Duodenal mucosa (tissue), 2 donors: ENCODE measurements around the gene TSPAN9.

Source experiments
- H3K27ac ChIP-seq: one replicate; pipeline ENCODE4 v1.7.0; 2013; ENCODE audit warnings: low read depth, low read length
- H3K27me3 ChIP-seq, 2 donors: one replicate each; pipeline ENCODE4 v1.7.0; 2013; ENCODE audit warnings: low read length in 2 of 2, control low read depth in 1 of 2; ENCODE audit not compliant: insufficient read depth in 2 of 2, control insufficient read depth in 1 of 2
- H3K36me3 ChIP-seq, 2 donors: one replicate each; pipeline ENCODE4 v1.7.0; 2013; ENCODE audit warnings: low read length in 2 of 2, control low read depth in 1 of 2; ENCODE audit not compliant: insufficient read depth in 2 of 2, control insufficient read depth in 1 of 2
- H3K4me1 ChIP-seq, 2 donors: one replicate each; pipeline ENCODE4 v1.7.0; 2013; ENCODE audit warnings: low read length in 2 of 2, control low read depth in 1 of 2; ENCODE audit not compliant: insufficient read depth in 2 of 2, control insufficient read depth in 1 of 2
- H3K4me3 ChIP-seq, 2 donors: one replicate each; pipeline ENCODE4 v1.7.0; 2013; ENCODE audit warnings: low read length in 2 of 2, low read depth in 1 of 2
- H3K9ac ChIP-seq, 2 donors: one replicate each; pipeline ENCODE4 v1.7.0; 2013; ENCODE audit warnings: low read length in 2 of 2, low read depth in 1 of 2
- H3K9me3 ChIP-seq, 2 donors: one replicate each; pipeline ENCODE4 v1.7.0; 2013; ENCODE audit warnings: low read length in 2 of 2, control low read depth in 1 of 2; ENCODE audit not compliant: control insufficient read depth in 1 of 2

TSPAN9 gene

GRCh38 chr12:3086729-3087323 is 9.6 kb downstream of the TSPAN9 start:
- Histone ChIP-seq H3K4me1 (peaks cover 22 to 30% of the 10 kb centered on the region in 2 donors), H3K27ac (no peak overlapping the region), H3K4me3 (no peak overlapping the region), H3K36me3 (no peaks in the 10 kb centered on the region), H3K9ac (no peak overlapping the region), H3K9me3 (no peaks in the 10 kb centered on the region), H3K27me3 (no peaks in the 10 kb centered on the region)

- Histone ChIP-seq H3K9me3 (no peaks in the 10 kb centered on the region), H3K27ac (no peak overlapping the region), H3K4me1 (peaks cover 15 to 23% of the 10 kb centered on the region in 2 donors), H3K27me3 (no peaks in the 10 kb centered on the region), H3K9ac (no peak overlapping the region), H3K36me3 (no peaks in the 10 kb centered on the region), H3K4me3 (no peak overlapping the region)
These were observed 10.8 kb downstream of the TSPAN9 start for GRCh38 chr12:3087758-3088650.

GRCh38 chr12:3089588-3089987 is 12.4 kb downstream of the TSPAN9 start:
- no peak overlapping the region for H3K4me3 ChIP-seq
- no peaks in the 10 kb centered on the region for H3K36me3 ChIP-seq
- peaks cover 15 to 18% of the 10 kb centered on the region in 2 donors for H3K4me1 ChIP-seq
- H3K27ac ChIP-seq: no peak overlapping the region
- no peak overlapping the region for H3K9ac ChIP-seq
- no peaks in the 10 kb centered on the region for H3K9me3 ChIP-seq
- H3K27me3 ChIP-seq: no peaks in the 10 kb centered on the region

GRCh38 chr12:3090240-3091037 is 13.3 kb downstream of the TSPAN9 start:
- no peaks in the 10 kb centered on the region for H3K9me3 ChIP-seq
- H3K9ac ChIP-seq: no peak overlapping the region
- no peaks in the 10 kb centered on the region for H3K27me3 ChIP-seq
- no peak overlapping the region for H3K4me3 ChIP-seq
- H3K27ac ChIP-seq: no peak overlapping the region
- H3K36me3 ChIP-seq: no peaks in the 10 kb centered on the region
- H3K4me1 ChIP-seq: peaks cover 12 to 13% of the 10 kb centered on the region in 2 donors

GRCh38 chr12:3091038-3091319 is 13.8 kb downstream of the TSPAN9 start:
- Histone ChIP-seq H3K27me3 (no peaks in the 10 kb centered on the region), H3K27ac (no peak overlapping the region), H3K9ac (no peak overlapping the region), H3K9me3 (no peaks in the 10 kb centered on the region), H3K36me3 (no peaks in the 10 kb centered on the region), H3K4me3 (no peak overlapping the region), H3K4me1 (peaks cover 9 to 10% of the 10 kb centered on the region in 2 donors)

DNA sequence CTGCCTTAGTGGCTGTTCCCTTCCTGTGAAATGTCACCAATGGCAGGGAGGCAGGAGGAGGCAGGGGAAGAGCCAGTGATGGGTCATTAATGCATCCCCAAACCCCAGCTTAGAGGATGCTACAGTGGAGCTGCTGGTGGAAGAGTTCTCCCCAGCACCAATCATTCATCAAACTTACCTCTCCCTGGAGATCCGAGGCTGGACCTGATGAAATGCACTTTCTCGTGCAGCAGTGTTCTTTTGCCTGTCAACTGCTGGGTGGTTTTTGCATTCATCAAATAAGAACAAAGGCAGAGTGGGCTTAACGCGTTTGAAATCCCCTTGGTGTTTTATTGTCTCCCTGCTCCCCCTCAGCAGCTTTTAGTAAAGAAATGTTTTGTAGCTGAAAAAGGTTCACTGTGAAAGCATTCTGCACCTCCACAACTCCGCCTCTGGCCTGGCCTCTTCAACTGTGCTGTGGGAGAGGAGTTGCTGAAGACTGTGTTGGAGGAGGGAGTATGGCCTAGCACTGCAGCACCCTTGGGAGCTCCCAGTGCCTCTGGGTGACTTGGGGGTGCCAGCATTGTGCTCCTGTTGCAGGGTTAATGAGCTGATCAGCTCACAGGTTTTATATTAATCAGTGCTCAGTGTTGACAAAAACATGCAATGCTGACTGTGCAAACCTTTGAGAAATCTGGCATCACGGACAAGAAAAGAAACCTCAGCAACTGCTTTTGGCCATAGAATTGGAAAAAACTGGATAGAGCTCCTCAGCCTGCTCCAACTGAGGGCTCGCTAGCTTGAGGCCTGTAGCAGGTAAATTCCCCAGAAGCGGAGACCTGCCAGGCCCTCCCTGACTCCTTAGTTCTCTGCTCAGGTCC is 14.4 kb downstream of the TSPAN9 start:
- H3K27me3 ChIP-seq: no peaks in the 10 kb centered on the region
- H3K9ac ChIP-seq: no peak overlapping the region
- H3K27ac ChIP-seq: no peak overlapping the region
- H3K4me3 ChIP-seq: no peak overlapping the region
- no peaks in the 10 kb centered on the region for H3K36me3 ChIP-seq
- no peaks in the 10 kb centered on the region for H3K9me3 ChIP-seq
- H3K4me1 ChIP-seq: peaks cover 2 to 4% of the 10 kb centered on the region in 2 donors

DNA sequence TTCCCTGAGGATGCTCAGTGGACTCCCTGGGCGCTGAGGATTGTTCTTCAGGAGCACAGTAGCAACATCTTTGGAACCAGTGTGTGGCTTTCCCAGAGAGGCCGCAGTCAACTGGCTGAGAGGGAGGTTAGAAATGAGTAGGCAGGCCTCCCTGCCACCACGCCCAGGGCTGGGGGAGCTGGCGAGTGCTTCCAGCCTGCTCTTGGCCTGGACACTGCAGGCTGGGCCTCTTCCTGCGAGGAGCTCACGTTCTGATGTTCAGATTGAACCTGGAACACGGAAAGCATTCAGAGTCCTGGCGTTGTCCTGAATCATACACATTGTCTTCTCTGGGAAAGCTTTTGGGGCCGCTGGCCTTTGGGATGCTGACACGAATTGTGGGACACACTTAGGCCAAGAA is 15.6 kb downstream of the TSPAN9 start:
- no peak overlapping the region for H3K9ac ChIP-seq
- H3K4me3 ChIP-seq: no peak overlapping the region
- no peaks in the 10 kb centered on the region for H3K36me3 ChIP-seq
- peaks cover 9% of the 10 kb centered on the region in 2 donors for H3K4me1 ChIP-seq
- H3K9me3 ChIP-seq: no peaks in the 10 kb centered on the region
- no peaks in the 10 kb centered on the region for H3K27me3 ChIP-seq
- H3K27ac ChIP-seq: no peak overlapping the region

DNA sequence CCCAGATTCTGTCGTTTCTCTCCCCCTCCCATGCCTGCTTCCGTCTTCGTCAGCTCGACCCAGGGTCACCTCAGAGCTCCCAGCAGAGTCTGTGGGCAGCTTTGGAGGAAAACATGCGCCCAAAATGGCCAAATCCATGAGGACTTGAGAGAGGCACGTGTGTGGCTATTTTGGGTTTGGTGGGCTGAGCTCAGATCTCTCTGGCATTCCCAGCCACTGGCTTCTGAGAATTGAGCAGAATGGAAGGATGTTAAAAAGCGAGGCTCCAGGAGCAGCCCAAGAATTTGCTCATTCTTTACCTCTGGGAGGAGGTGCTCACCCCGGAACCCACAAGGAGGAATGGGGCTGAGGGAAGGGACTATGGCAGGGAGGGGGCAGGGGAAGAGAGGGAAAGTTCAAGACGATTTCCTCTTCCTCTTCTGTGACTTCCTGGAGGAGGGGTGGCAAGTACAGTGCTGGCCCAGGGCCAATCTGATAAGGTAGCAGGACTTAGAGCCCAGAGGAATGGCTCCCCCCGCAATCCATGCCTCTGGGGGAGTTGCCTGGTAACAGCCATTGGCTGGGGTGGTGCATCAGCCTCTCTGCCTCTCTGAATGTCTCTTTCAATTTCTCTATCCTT is 20.1 kb downstream of the TSPAN9 start:
- H3K9ac ChIP-seq: no peak overlapping the region
- H3K4me3 ChIP-seq: peak overlapping the region in 1 of 2 donors; percentile 26
- H3K36me3 ChIP-seq: no peaks in the 10 kb centered on the region
- peaks cover 3 to 6% of the 10 kb centered on the region in 2 donors for H3K9me3 ChIP-seq
- peaks cover 13 to 15% of the 10 kb centered on the region in 2 donors for H3K4me1 ChIP-seq
- no peaks in the 10 kb centered on the region for H3K27me3 ChIP-seq
- H3K27ac ChIP-seq: peak overlapping the region; percentile 30

GRCh38 chr12:3097836-3098235 is 20.7 kb downstream of the TSPAN9 start:
- H3K4me3 ChIP-seq: peak overlapping the region in 1 of 2 donors; percentile 26
- peaks cover 13 to 15% of the 10 kb centered on the region in 2 donors for H3K4me1 ChIP-seq
- peaks cover 3 to 6% of the 10 kb centered on the region in 2 donors for H3K9me3 ChIP-seq
- H3K27ac ChIP-seq: no peak overlapping the region
- H3K9ac ChIP-seq: no peak overlapping the region
- no peaks in the 10 kb centered on the region for H3K36me3 ChIP-seq
- H3K27me3 ChIP-seq: no peaks in the 10 kb centered on the region
